ENCODE measurements around the gene LAPTM5. TPM values are rescaled to one million over a fixed set of nuclear protein-coding genes. Genes with fewer than 3 reads are reported as not detected.

LAPTM5 gene
- total and polyA plus RNA-seq, 3 donors from 2014 or later: 2.0 to 46.9 (median 16.3) TPM

- H3K36me3 ChIP-seq (ENCODE audit: low read depth, missing control alignments): no peaks in the 10 kb centered on the region
- H3K4me1 ChIP-seq: no peaks in the 10 kb centered on the region
- intact Hi-C loops (cut with DNase I; ENCODE audit: low total_unique reads): loop anchor here (5.0 kb wide), 1 partner anchor 52 kb away; the partner anchor contains the start of gene MATN1
- no peaks in the 10 kb centered on the region for H3K9me3 ChIP-seq
- no peaks in the 10 kb centered on the region for H3K27me3 ChIP-seq
- H3K4me3 ChIP-seq: no peak overlapping the region
- 72 to 85% methylated on average over 18 to 22 of the region's 22 CpGs for WGBS, 2 donors
- no peak for TF ChIP-seq POLR2A (IDR thresholded peaks at IDR 0.05)
- TF ChIP-seq CTCF (IDR thresholded peaks at IDR 0.05): no peak
- no peak overlapping the region for H3K27ac ChIP-seq
- no peak for DNase-seq
Observed at GRCh38 chr1:30774550-30775432, 17.2 kb upstream of the LAPTM5 start.

GRCh38 chr1:30773722-30774358 lies 16.3 kb upstream of the LAPTM5 start:
- TF ChIP-seq CTCF (IDR thresholded peaks at IDR 0.05) (no peak), POLR2A (IDR thresholded peaks at IDR 0.05) (no peak)
- no peak for DNase-seq
- Histone ChIP-seq H3K9me3 (no peaks in the 10 kb centered on the region), H3K27me3 (no peaks in the 10 kb centered on the region), H3K4me1 (no peaks in the 10 kb centered on the region), H3K27ac (no peak overlapping the region), H3K4me3 (no peak overlapping the region), H3K36me3 (ENCODE audit: low read depth, missing control alignments) (no peaks in the 10 kb centered on the region)
- 82 to 84% methylated on average over 7 of the region's 7 CpGs for WGBS, 2 donors
- intact Hi-C loops (cut with DNase I; ENCODE audit: low total_unique reads): no loop called here

- no peak for DNase-seq
- TF ChIP-seq POLR2A (IDR thresholded peaks at IDR 0.05): no peak
- no peaks in the 10 kb centered on the region for H3K36me3 ChIP-seq (ENCODE audit: low read depth, missing control alignments)
- no peaks in the 10 kb centered on the region for H3K9me3 ChIP-seq
- intact Hi-C loops (cut with DNase I; ENCODE audit: low total_unique reads): no loop called here
- H3K27me3 ChIP-seq: no peaks in the 10 kb centered on the region
- no peak overlapping the region for H3K4me3 ChIP-seq
- H3K27ac ChIP-seq: no peak overlapping the region
- H3K4me1 ChIP-seq: no peaks in the 10 kb centered on the region
- 86 to 93% methylated on average over 6 of the region's 6 CpGs for WGBS, 2 donors
Observed at GRCh38 chr1:30771005-30771404, 13.4 kb upstream of the LAPTM5 start.

GRCh38 chr1:30770150-30770549 lies 12.6 kb upstream of the LAPTM5 start:
- TF ChIP-seq CTCF (IDR thresholded peaks at IDR 0.05) (no peak), POLR2A (IDR thresholded peaks at IDR 0.05) (no peak)
- no peaks in the 10 kb centered on the region for H3K36me3 ChIP-seq (ENCODE audit: low read depth, missing control alignments)
- intact Hi-C loops (cut with DNase I; ENCODE audit: low total_unique reads): no loop called here
- DNase-seq: no peak
- no peak overlapping the region for H3K27ac ChIP-seq
- no peak overlapping the region for H3K4me3 ChIP-seq
- H3K4me1 ChIP-seq: no peaks in the 10 kb centered on the region
- H3K27me3 ChIP-seq: no peaks in the 10 kb centered on the region
- no peaks in the 10 kb centered on the region for H3K9me3 ChIP-seq
- WGBS, 2 donors: 68 to 77% methylated on average over 10 of the region's 10 CpGs

- H3K4me1 ChIP-seq: no peaks in the 10 kb centered on the region
- no peaks in the 10 kb centered on the region for H3K27me3 ChIP-seq
- H3K9me3 ChIP-seq: no peaks in the 10 kb centered on the region
- H3K27ac ChIP-seq: no peak overlapping the region
- no peak for DNase-seq
- H3K36me3 ChIP-seq (ENCODE audit: low read depth, missing control alignments): no peaks in the 10 kb centered on the region
- H3K4me3 ChIP-seq: no peak overlapping the region
- intact Hi-C loops (cut with DNase I; ENCODE audit: low total_unique reads): no loop called here
- TF ChIP-seq POLR2A (IDR thresholded peaks at IDR 0.05) (no peak), CTCF (IDR thresholded peaks at IDR 0.05) (no peak)
- 87 to 88% methylated on average over 19 to 20 of the region's 20 CpGs for WGBS, 2 donors
Observed at GRCh38 chr1:30768830-30769718, 11.5 kb upstream of the LAPTM5 start.
